ENCODE data around the gene A3GALT2.

Gene A3GALT2

GRCh38 chr1:33332357-33332789 lies 11.5 kb upstream of the A3GALT2 start:
- no peak for DNase-seq (ENCODE audit: low read depth in 3 of 3, low spot score in 1 of 3)

GRCh38 chr1:33331444-33332356 lies 10.8 kb upstream of the A3GALT2 start:
- DNase-seq (ENCODE audit: low read depth in 3 of 3, low spot score in 1 of 3): no peak

GRCh38 chr1:33330906-33331305 lies 10.0 kb upstream of the A3GALT2 start:
- no peak for DNase-seq (ENCODE audit: low read depth in 3 of 3, low spot score in 1 of 3)

GRCh38 chr1:33330361-33330890 lies 9.5 kb upstream of the A3GALT2 start:
- no peak for DNase-seq (ENCODE audit: low read depth in 3 of 3, low spot score in 1 of 3)

GRCh38 chr1:33329600-33330305 lies 8.9 kb upstream of the A3GALT2 start:
- no peak for DNase-seq (ENCODE audit: low read depth in 3 of 3, low spot score in 1 of 3)

GRCh38 chr1:33328817-33329216 lies 7.9 kb upstream of the A3GALT2 start:
- no peak for DNase-seq (ENCODE audit: low read depth in 3 of 3, low spot score in 1 of 3)

- DNase-seq (ENCODE audit: low read depth in 3 of 3, low spot score in 1 of 3): no peak
Measured at GRCh38 chr1:33327587-33328325, 6.9 kb upstream of the A3GALT2 start.

- DNase-seq (ENCODE audit: low read depth in 3 of 3, low spot score in 1 of 3): no peak
Measured at GRCh38 chr1:33326785-33327184, 5.9 kb upstream of the A3GALT2 start.

- DNase-seq (ENCODE audit: low read depth in 3 of 3, low spot score in 1 of 3): no peak
Measured at GRCh38 chr1:33324677-33325575, 4.0 kb upstream of the A3GALT2 start.

- DNase-seq (ENCODE audit: low read depth in 3 of 3, low spot score in 1 of 3): no peak
Measured at GRCh38 chr1:33323663-33324477, 3.0 kb upstream of the A3GALT2 start.

GRCh38 chr1:33322870-33323585 lies 2.1 kb upstream of the A3GALT2 start:
- no peak for DNase-seq (ENCODE audit: low read depth in 3 of 3, low spot score in 1 of 3)

- DNase-seq (ENCODE audit: low read depth in 3 of 3, low spot score in 1 of 3): no peak
Measured at GRCh38 chr1:33322109-33322508, 1.2 kb upstream of the A3GALT2 start.

- no peak for DNase-seq (ENCODE audit: low read depth in 3 of 3, low spot score in 1 of 3)
Measured at GRCh38 chr1:33321178-33321577, 280 bp upstream of the A3GALT2 start.

GRCh38 chr1:33319949-33320618 lies 814 bp downstream of the A3GALT2 start:
- DNase-seq (ENCODE audit: low read depth in 3 of 3, low spot score in 1 of 3): no peak

- DNase-seq (ENCODE audit: low read depth in 3 of 3, low spot score in 1 of 3): no peak
Measured at GRCh38 chr1:33319186-33319948, 1.5 kb downstream of the A3GALT2 start.

GRCh38 chr1:33317946-33318345 lies 3.0 kb downstream of the A3GALT2 start:
- no peak for DNase-seq (ENCODE audit: low read depth in 3 of 3, low spot score in 1 of 3)

- no peak for DNase-seq (ENCODE audit: low read depth in 3 of 3, low spot score in 1 of 3)
Measured at GRCh38 chr1:33317354-33317753, 3.5 kb downstream of the A3GALT2 start.

- no peak for DNase-seq (ENCODE audit: low read depth in 3 of 3, low spot score in 1 of 3)
Measured at GRCh38 chr1:33316601-33317000, 4.3 kb downstream of the A3GALT2 start.

All from stimulated activated CD4-positive, alpha-beta T cell treated with anti-CD3 and anti-CD28 coated beads, TNF-alpha, amount 100 ng/mL, for 1 hour (primary cell).